Measurements from ENCODE around the gene TANC2. TPM values are rescaled to one million over a fixed set of nuclear protein-coding genes. Genes with fewer than 3 reads are reported as not detected.

The TANC2 gene
- total and polyA plus RNA-seq, 2 donors (not counting 3 experiments of a cell fraction or from before 2014, with no cell fraction given), result 7.9 to 30.8 TPM

- Histone ChIP-seq H3K36me3 (ENCODE audit: control insufficient read depth in 2 of 2, extremely low read depth in 1 of 2, insufficient read depth in 2 of 2, low read length in 2 of 2) (no peaks in the 10 kb centered on the region), H3K9me1 (replicated peaks; ENCODE audit: control insufficient read depth, extremely low read depth, insufficient read depth, low read length) (no peaks in the 10 kb centered on the region), H3K9me3 (replicated peaks; ENCODE audit: control insufficient read depth, insufficient read depth, low read length) (no peaks in the 10 kb centered on the region), H3K27me3 (ENCODE audit: control insufficient read depth in 2 of 2, insufficient read depth in 2 of 2, low read length in 2 of 2) (peaks cover 0 to 8% of the 10 kb centered on the region in 2 experiments), H3K79me2 (ENCODE audit: control insufficient read depth, insufficient read depth, low read length) (no peaks in the 10 kb centered on the region), H3K4me1 (ENCODE audit: control insufficient read depth, extremely low read depth, insufficient read depth, low read length) (no peaks in the 10 kb centered on the region), H3K4me2 (ENCODE audit: insufficient read depth, low read length) (no peak overlapping the region), H4K20me1 (replicated peaks; ENCODE audit: control insufficient read depth, extremely low read depth, insufficient read depth, low read length) (no peaks in the 10 kb centered on the region), H3K9ac (replicated peaks; ENCODE audit: extremely low read depth, insufficient read depth, low read length) (no peak overlapping the region), H3K27ac (ENCODE audit: insufficient read depth, low read depth, low read length) (no peak overlapping the region), H3K4me3 (replicated peaks in 1 of 3; ENCODE audit: insufficient read depth in 1 of 3, low read depth in 1 of 3, low read length in 3 of 3) (no peak overlapping the region), H2AFZ (ENCODE audit: low read depth, low read length) (no peak overlapping the region)
- BruUV-seq (replicated peaks), result no TSS peak
- DNase-seq (ENCODE audit: low read depth, low spot score) (no peak), FAIRE-seq (peak; percentile 84)
- intact Hi-C loops (cut with micrococcal nuclease), result no loop called here
- no peak for TF ChIP-seq POLR2A (IDR thresholded peaks at IDR 0.05; ENCODE audit: low read depth, low read length)
- no peak for TF ChIP-seq MAX (IDR thresholded peaks at IDR 0.05; ENCODE audit: insufficient read depth, insufficient read length)
- TF ChIP-seq MYC (IDR thresholded peaks at IDR 0.05; ENCODE audit: low read depth, low read length), result no peak
- no peak for TF ChIP-seq JUN (IDR thresholded peaks at IDR 0.05; ENCODE audit: borderline replicate concordance, insufficient read depth, insufficient read length, low read depth)
- TF ChIP-seq GATA2 (IDR thresholded peaks at IDR 0.05; ENCODE audit: insufficient read depth, insufficient read length, low read depth, low read length), result no peak
- TF ChIP-seq POLR2AphosphoS5 (IDR thresholded peaks at IDR 0.05; ENCODE audit: insufficient read depth, low read depth, low read length), result no peak
- TF ChIP-seq FOS (IDR thresholded peaks at IDR 0.05; ENCODE audit: borderline replicate concordance, insufficient read depth, low read length), result no peak
- TF ChIP-seq EZH2 (IDR thresholded peaks at IDR 0.05; ENCODE audit: borderline replicate concordance, low read depth, low read length, severe bottlenecking), result no peak
- TF ChIP-seq CTCF (IDR thresholded peaks at IDR 0.05; ENCODE audit: extremely low read depth in 1 of 2, insufficient read depth in 1 of 2, low read depth in 1 of 2, low read length in 2 of 2), result no peak
- dilution Hi-C loops (cut with MboI; ENCODE audit: extremely low pct_ligation_motif_present, low sequenced_read_pairs), result no loop called here
- CTCF ChIA-PET, result interaction anchor here (0.6 kb wide), 1 partner anchor 35 kb away, joined by 3 read pairs; no protein-coding TSS in a partner anchor
- POLR2A ChIA-PET, result no interaction called here
These were observed 36.7 kb upstream of the TANC2 start for GRCh38 chr17:62929320-62929719.
